Hindlimb muscle (tissue), 1 donor: ENCODE measurements around the gene SHISA9. TPM values are rescaled to one million over a fixed set of nuclear protein-coding genes. Genes with fewer than 3 reads are reported as not detected.

Experiments used
- polyA plus RNA-seq: library from polyadenylated mRNA; unstranded; fragments of 120-200 nt; gene quantifications from one replicate; pipeline ENCODE4 v1.2.1, GENCODE V29; 2013; ENCODE audit not compliant: insufficient read length

Gene SHISA9
- polyA plus RNA-seq, 1 donor, result 0.04 TPM

Other genes with a start within 250 kb of the SHISA9 start
- gene CPPED1, start 97.7 kb upstream of the SHISA9 start, polyA plus RNA-seq, result 7.9 TPM